Activated effector memory CD4-positive, alpha-beta T cell treated with anti-CD3 and anti-CD28 coated beads, Interleukin-2, amount 50 U/mL, for 16 hours (primary cell): ENCODE results near the gene DGKI.

Experiments used
- DNase-seq: peaks from one replicate; pipeline ENCODE4 v3.0.0-alpha.2; 2020

The DGKI gene

GRCh38 chr7:137587326-137587725, 259.4 kb downstream of the DGKI start:
- DNase-seq, result no peak

GRCh38 chr7:137585591-137585990, 261.2 kb downstream of the DGKI start:
- no peak for DNase-seq

- DNase-seq, result no peak
These were observed 263.6 kb downstream of the DGKI start for GRCh38 chr7:137583172-137583571.

GRCh38 chr7:137579913-137580640, 266.7 kb downstream of the DGKI start:
- no peak for DNase-seq

- no peak for DNase-seq
These were observed 268.2 kb downstream of the DGKI start for GRCh38 chr7:137578541-137578940.

DNA sequence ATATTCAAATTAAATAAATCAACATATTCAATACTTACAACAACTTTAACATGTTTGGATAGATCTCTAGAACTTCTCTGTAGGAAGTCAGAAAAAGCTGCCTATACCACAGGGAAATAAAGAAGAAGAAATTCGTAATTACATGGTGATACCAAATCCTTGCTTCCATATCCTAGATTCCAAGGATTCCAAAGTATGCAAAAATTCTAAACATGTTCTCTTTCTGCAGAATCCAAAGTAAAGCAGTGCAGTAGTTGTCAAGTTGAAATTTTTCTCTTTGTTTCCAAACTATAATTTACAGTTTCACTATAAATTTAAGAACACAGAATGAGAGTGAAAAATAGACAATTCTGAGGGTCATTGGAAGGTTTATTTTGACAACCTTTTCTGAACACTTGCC, 269.6 kb downstream of the DGKI start:
- DNase-seq, result no peak

GRCh38 chr7:137576481-137576880, 270.3 kb downstream of the DGKI start:
- no peak for DNase-seq

GRCh38 chr7:137574812-137575211, 272.0 kb downstream of the DGKI start:
- DNase-seq, result no peak

DNA sequence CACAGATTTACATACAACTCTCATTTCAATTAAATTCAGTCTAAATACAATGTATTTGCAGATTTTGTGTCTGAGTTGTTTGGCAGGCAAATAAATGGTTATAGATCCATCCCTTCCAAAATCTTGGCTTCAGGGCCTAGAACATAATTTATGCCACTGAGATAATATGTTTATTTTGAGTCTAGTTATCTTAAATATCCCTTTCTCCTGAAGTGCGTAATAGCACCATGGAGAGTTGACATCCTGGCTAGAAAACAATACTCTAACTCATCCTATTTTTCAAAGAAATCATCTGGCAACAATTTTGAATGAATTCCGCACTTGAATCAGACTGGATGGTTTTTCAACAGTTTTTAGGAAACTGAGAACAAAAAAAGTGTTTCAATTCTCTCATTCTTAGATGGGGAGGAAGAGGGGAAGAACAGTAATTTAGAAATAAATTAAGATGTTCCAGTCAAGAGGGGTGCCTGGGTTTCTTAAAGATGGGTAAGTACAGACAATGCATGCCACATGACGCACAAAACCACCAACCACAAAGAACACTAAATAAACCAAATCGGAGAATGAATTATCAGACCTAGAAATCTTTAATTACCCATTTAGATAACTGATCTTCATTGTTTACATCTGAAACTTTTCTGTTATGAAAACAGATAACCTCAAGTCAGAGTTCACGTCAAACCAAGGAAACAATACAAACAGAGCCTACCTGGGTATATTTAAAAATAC, 274.6 kb downstream of the DGKI start:
- no peak for DNase-seq

GRCh38 chr7:137564677-137565076, 282.1 kb downstream of the DGKI start:
- no peak for DNase-seq

DNA sequence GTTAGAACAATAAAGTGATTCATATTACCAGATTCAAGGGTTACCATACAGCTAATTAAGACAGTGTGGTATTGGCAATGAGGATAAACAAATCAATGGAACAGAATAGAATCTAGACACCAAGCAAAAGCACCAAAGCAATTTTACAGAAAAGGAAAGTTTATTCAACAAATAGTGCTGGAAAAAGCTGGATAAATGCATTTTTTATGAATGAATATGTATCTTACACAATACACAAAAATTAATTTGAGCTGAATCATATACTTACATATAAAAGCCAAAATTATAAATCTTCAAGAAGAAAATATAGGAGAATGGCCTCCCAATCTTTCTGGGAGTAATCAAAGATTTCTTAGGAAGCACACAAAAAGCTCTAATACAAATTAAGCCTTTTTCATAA, 282.8 kb downstream of the DGKI start:
- no peak for DNase-seq

- no peak for DNase-seq
These were observed 299.3 kb downstream of the DGKI start for GRCh38 chr7:137547485-137547884.

GRCh38 chr7:137546671-137547070, 300.1 kb downstream of the DGKI start:
- DNase-seq, result no peak

GRCh38 chr7:137546009-137546408, 300.8 kb downstream of the DGKI start:
- no peak for DNase-seq

DNA sequence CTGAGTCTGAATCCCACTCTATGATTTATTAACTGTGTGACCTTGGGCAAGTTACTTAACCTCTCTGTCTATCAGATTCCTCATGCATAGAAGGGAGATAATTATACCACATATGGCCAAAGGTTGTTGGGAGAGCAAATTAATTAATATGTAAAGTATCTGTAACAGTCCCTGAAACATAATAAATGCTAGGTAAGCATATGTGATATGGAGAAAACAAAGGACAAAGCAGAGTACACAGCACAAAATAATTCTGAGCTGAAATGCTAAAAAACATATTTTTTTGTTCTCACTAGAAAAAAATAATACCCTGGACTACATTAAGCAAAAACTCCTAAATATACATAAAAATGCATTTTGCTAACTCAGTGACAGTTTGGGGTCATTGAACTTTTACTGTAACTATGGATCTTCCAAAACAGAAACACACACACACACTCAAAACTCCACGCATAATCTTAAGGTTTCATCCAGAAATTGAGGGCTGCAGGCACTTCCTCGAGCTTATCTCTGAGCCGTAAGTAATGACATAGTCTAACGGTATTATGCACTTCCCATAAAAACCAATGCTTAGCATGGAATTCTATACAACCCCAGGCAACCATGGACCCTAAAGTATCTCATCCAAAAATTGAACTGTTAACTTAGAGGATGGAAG, 301.6 kb downstream of the DGKI start:
- DNase-seq, result no peak

- no peak for DNase-seq
These were observed 302.2 kb downstream of the DGKI start for GRCh38 chr7:137544453-137545058.

DNA sequence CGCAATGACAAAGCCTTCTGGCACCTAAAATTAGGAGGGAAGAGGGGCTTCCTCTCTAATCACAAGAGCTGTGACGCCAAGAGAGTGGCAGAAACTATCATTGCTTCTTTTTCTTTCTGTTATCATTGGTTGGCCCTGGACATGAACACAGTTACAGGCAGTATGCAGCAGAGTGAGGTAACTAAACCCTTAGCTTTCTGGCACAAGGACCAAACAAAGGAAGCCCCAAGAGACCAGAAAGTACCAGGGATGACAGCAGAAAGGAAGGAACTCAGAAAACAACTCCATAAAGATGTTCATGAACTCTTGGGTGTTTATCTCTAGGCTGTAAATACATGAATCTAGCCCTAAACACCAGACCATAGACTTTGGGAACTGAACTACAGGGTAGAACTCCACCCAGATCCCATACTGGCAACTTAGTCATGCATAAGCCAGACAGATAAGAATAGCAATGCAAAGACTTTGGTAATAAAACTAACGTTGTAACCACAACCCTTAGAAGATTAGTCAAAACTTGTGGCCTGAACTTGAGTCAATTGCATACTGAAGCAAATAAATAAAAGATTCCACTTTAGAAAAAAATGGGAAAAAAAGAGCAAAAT, 307.6 kb downstream of the DGKI start:
- no peak for DNase-seq

GRCh38 chr7:137538361-137538762, 308.4 kb downstream of the DGKI start:
- no peak for DNase-seq

DNA sequence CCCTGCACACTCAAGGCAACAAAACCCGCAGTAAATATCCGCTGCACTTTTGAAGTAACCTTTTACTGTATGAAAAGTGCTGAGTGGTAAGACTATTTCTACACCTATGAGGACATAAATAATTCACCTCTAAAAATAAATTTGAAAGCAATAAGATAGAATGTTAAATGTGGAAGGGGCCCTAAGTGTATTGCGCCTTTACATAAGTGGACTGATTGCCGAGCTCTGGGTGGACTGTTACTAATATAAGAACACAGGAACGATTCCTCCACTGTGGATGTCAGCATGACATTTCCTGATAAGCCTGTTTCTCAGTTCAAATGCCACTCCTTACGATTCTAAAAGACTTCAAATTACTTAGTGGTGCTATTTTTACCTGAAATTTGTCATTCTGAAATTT, 311.2 kb downstream of the DGKI start:
- no peak for DNase-seq

- no peak for DNase-seq
These were observed 315.1 kb downstream of the DGKI start for GRCh38 chr7:137531671-137532070.

- DNase-seq, result no peak
These were observed 319.1 kb downstream of the DGKI start for GRCh38 chr7:137527634-137528033.

DNA sequence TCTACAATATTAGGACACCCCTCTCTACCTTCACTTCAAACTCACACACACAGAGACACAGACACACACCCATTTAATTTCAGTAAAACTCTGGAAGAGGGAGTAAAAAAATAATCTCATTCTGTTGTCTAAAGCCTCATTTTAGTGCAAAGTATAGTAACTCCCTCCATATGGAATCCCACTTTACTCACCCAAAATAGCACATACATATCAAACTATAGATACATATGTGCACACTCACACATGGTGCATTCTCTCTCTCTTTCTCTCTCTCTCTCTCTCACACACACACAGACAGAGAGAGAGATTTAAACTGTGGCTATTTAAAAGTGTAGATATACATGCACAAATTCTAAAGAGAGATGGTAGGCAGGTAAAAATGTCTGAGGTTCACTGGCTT, 323.6 kb downstream of the DGKI start:
- DNase-seq, result no peak

DNA sequence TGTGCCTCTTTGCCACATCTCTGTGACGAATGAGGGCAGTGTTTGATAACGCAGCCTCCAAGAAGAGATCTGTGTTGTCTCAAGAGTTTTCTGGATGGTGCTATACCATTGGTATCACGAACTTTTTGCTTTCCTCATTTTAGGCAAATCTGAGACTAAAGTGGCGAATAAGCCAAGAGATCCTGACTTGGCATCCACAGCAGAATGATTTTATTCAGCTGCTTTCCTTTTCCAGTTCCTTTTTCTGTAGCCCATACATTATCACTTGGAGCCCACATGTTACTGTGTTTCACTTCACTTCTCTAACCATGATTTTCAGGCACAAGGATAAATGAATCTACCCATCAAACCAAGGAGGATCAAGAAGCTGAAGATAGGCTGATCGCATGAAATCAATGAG, 325.3 kb downstream of the DGKI start:
- no peak for DNase-seq
